Mucosa of stomach (tissue), 1 donor: Measurements from ENCODE around the gene BIN1.

Source experiments
- H3K27me3 ChIP-seq: one replicate; pipeline ENCODE4 v1.7.0; 2013; ENCODE audit warnings: mild to moderate bottlenecking, low read length; ENCODE audit not compliant: control insufficient read depth, insufficient read depth
- H3K36me3 ChIP-seq: one replicate; pipeline ENCODE4 v1.7.0; 2013; ENCODE audit warnings: low read length; ENCODE audit not compliant: control insufficient read depth, insufficient read depth
- H3K4me1 ChIP-seq: one replicate; pipeline ENCODE4 v1.7.0; 2013; ENCODE audit warnings: mild to moderate bottlenecking, low read length; ENCODE audit not compliant: control insufficient read depth, insufficient read depth
- H3K4me3 ChIP-seq: one replicate; pipeline ENCODE4 v1.7.0; 2013; ENCODE audit warnings: low read length
- H3K9ac ChIP-seq: one replicate; pipeline ENCODE4 v1.7.0; 2013; ENCODE audit warnings: mild to moderate bottlenecking, low read length, moderate library complexity
- H3K9me3 ChIP-seq: one replicate; pipeline ENCODE4 v1.7.0; 2013; ENCODE audit warnings: mild to moderate bottlenecking, low read length, moderate library complexity; ENCODE audit not compliant: control insufficient read depth
- donor health status: Pancreatic carcinoma.

The BIN1 gene

GRCh38 chr2:127048969-127049897 lies 57.7 kb downstream of the BIN1 start:
- H3K27me3 ChIP-seq = no peaks in the 10 kb centered on the region
- H3K9me3 ChIP-seq = no peaks in the 10 kb centered on the region
- H3K9ac ChIP-seq = no peak overlapping the region
- no peak overlapping the region for H3K4me3 ChIP-seq
- H3K4me1 ChIP-seq = peaks cover 15% of the 10 kb centered on the region
- H3K36me3 ChIP-seq = no peaks in the 10 kb centered on the region

- Histone ChIP-seq H3K9ac (no peak overlapping the region), H3K9me3 (no peaks in the 10 kb centered on the region), H3K27me3 (no peaks in the 10 kb centered on the region), H3K4me1 (peaks cover 9% of the 10 kb centered on the region), H3K4me3 (no peak overlapping the region), H3K36me3 (no peaks in the 10 kb centered on the region)
Measured at GRCh38 chr2:127048618-127048935, 58.4 kb downstream of the BIN1 start.

- Histone ChIP-seq H3K4me1 (peaks cover 5% of the 10 kb centered on the region), H3K9ac (no peak overlapping the region), H3K27me3 (no peaks in the 10 kb centered on the region), H3K9me3 (no peaks in the 10 kb centered on the region), H3K4me3 (no peak overlapping the region), H3K36me3 (no peaks in the 10 kb centered on the region)
Measured at GRCh38 chr2:127047716-127048617, 59.0 kb downstream of the BIN1 start.

- Histone ChIP-seq H3K4me3 (no peak overlapping the region), H3K4me1 (peaks cover 5% of the 10 kb centered on the region), H3K9me3 (no peaks in the 10 kb centered on the region), H3K9ac (no peak overlapping the region), H3K36me3 (no peaks in the 10 kb centered on the region), H3K27me3 (no peaks in the 10 kb centered on the region)
Measured at GRCh38 chr2:127047054-127047453, 59.9 kb downstream of the BIN1 start.

- H3K4me3 ChIP-seq = no peak overlapping the region
- no peaks in the 10 kb centered on the region for H3K36me3 ChIP-seq
- H3K27me3 ChIP-seq = no peaks in the 10 kb centered on the region
- peaks cover 5% of the 10 kb centered on the region for H3K4me1 ChIP-seq
- H3K9ac ChIP-seq = no peak overlapping the region
- H3K9me3 ChIP-seq = no peaks in the 10 kb centered on the region
Measured at GRCh38 chr2:127046579-127046978, 60.4 kb downstream of the BIN1 start.

GRCh38 chr2:127045792-127046501 lies 61.0 kb downstream of the BIN1 start:
- no peak overlapping the region for H3K4me3 ChIP-seq

GRCh38 chr2:127044977-127045661 lies 61.8 kb downstream of the BIN1 start:
- no peaks in the 10 kb centered on the region for H3K27me3 ChIP-seq
- no peaks in the 10 kb centered on the region for H3K9me3 ChIP-seq
- peaks cover under 1% of the 10 kb centered on the region for H3K4me1 ChIP-seq
- no peaks in the 10 kb centered on the region for H3K36me3 ChIP-seq
- H3K9ac ChIP-seq = no peak overlapping the region
- no peak overlapping the region for H3K4me3 ChIP-seq

More at GRCh38 chr2:127045792-127046501, 61.0 kb downstream of the BIN1 start:
- H3K9me3 ChIP-seq = no peaks in the 10 kb centered on the region
- no peaks in the 10 kb centered on the region for H3K36me3 ChIP-seq
- H3K4me1 ChIP-seq = peaks cover 5% of the 10 kb centered on the region
- H3K27me3 ChIP-seq = no peaks in the 10 kb centered on the region
- no peak overlapping the region for H3K9ac ChIP-seq

GRCh38 chr2:127044165-127044718 lies 62.7 kb downstream of the BIN1 start:
- Histone ChIP-seq H3K36me3 (no peaks in the 10 kb centered on the region), H3K9me3 (no peaks in the 10 kb centered on the region), H3K27me3 (no peaks in the 10 kb centered on the region), H3K9ac (no peak overlapping the region), H3K4me3 (no peak overlapping the region), H3K4me1 (no peaks in the 10 kb centered on the region)

GRCh38 chr2:127043367-127044164 lies 63.4 kb downstream of the BIN1 start:
- Histone ChIP-seq H3K27me3 (no peaks in the 10 kb centered on the region), H3K36me3 (no peaks in the 10 kb centered on the region), H3K9me3 (no peaks in the 10 kb centered on the region), H3K4me3 (no peak overlapping the region), H3K9ac (no peak overlapping the region), H3K4me1 (no peaks in the 10 kb centered on the region)

GRCh38 chr2:127041259-127041970 lies 65.5 kb downstream of the BIN1 start:
- Histone ChIP-seq H3K27me3 (no peaks in the 10 kb centered on the region), H3K4me3 (no peak overlapping the region), H3K4me1 (no peaks in the 10 kb centered on the region), H3K9me3 (no peaks in the 10 kb centered on the region), H3K36me3 (no peaks in the 10 kb centered on the region), H3K9ac (no peak overlapping the region)
